Gastroesophageal sphincter (tissue), 3 donors: ENCODE measurements around the gene SPRR5.

Experiments used
- POLR2AphosphoS5 ChIP-seq: sonication (generic); formaldehyde crosslinking; IDR thresholded peaks from one replicate; pipeline ENCODE4 v1.6.1; 2017; ENCODE audit warnings: antibody characterized with exemption
- TF ChIP-seq, protein P1 (sequence below), 4 experiments: fragments of 200-600 bp in 2 of 4; fragments of 450-650 bp in 2 of 4; sonication (generic) in 1 of 4; IDR thresholded peaks; one replicate each; pipeline ENCODE4 v1.5.1; 2017 to 2019; ENCODE audit warnings: antibody characterized with exemption in 4 of 4, mild to moderate bottlenecking in 2 of 4, moderate library complexity in 2 of 4

DNA sequence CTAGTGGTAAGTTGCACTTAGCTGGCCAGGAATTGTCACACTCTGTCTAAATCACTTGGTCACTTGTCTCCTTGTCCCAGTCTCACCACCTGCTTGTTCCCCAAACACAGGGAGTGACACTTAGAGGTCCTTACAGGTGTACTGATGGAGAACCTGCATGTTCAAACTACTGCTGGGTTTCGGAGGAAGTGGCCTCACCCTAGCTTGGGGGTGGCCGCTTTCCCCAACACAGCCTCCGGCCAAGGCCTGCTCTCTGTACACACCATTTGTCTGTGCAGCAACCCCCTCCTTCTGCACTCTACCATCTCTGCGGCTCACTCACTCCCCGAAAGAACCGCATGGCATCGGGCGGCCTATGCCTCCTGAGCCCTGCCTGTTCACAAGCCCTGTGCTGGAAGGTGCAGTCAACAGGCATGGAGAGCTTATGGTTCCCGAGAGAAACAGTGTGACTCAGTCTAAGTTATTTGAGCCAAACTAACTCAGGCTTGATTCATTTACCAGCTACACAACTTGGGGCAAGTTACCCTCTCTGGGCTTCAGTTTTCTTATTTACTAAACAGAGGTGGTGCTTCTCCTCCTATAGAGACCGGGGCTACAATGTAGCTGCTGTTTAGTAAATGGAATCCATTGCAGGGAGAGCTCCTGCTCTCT is 12.9 kb downstream of the SPRR5 start:
- TF ChIP-seq, protein P1, sequence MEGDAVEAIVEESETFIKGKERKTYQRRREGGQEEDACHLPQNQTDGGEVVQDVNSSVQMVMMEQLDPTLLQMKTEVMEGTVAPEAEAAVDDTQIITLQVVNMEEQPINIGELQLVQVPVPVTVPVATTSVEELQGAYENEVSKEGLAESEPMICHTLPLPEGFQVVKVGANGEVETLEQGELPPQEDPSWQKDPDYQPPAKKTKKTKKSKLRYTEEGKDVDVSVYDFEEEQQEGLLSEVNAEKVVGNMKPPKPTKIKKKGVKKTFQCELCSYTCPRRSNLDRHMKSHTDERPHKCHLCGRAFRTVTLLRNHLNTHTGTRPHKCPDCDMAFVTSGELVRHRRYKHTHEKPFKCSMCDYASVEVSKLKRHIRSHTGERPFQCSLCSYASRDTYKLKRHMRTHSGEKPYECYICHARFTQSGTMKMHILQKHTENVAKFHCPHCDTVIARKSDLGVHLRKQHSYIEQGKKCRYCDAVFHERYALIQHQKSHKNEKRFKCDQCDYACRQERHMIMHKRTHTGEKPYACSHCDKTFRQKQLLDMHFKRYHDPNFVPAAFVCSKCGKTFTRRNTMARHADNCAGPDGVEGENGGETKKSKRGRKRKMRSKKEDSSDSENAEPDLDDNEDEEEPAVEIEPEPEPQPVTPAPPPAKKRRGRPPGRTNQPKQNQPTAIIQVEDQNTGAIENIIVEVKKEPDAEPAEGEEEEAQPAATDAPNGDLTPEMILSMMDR (IDR thresholded peaks at IDR 0.05) = no peak
- TF ChIP-seq POLR2AphosphoS5 = no peak
